ENCODE data around the gene PBX3. TPM values are rescaled to one million over a fixed set of nuclear protein-coding genes. Genes with fewer than 3 reads are reported as not detected.

The PBX3 gene
- total and polyA plus RNA-seq, 8 donors, result 36.3 to 53.6 (median 42.8) TPM

DNA sequence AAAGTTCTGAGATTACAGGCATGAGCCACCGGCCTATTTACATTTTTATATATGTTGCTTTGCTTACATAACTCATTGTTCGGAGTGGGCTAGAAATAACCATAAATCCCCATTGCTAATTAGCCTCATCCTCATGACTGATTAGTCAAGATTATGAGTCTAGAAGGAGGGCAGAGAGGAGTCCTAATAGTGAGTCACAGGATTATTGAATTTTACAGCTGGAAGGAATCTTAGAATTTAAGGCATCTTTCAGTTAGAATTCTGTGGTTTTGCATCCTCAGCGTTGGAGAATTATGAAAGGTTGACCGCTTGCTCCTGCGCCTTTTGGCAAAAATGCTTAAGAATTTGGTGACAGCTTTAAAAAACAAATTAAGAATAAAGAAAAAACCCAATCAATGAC is 2.6 kb upstream of the PBX3 start:
- TF ChIP-seq, protein P1, sequence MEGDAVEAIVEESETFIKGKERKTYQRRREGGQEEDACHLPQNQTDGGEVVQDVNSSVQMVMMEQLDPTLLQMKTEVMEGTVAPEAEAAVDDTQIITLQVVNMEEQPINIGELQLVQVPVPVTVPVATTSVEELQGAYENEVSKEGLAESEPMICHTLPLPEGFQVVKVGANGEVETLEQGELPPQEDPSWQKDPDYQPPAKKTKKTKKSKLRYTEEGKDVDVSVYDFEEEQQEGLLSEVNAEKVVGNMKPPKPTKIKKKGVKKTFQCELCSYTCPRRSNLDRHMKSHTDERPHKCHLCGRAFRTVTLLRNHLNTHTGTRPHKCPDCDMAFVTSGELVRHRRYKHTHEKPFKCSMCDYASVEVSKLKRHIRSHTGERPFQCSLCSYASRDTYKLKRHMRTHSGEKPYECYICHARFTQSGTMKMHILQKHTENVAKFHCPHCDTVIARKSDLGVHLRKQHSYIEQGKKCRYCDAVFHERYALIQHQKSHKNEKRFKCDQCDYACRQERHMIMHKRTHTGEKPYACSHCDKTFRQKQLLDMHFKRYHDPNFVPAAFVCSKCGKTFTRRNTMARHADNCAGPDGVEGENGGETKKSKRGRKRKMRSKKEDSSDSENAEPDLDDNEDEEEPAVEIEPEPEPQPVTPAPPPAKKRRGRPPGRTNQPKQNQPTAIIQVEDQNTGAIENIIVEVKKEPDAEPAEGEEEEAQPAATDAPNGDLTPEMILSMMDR (IDR thresholded peaks at IDR 0.05), result no peak
- DNase-seq (no peak), ATAC-seq (no peak)
- intact Hi-C loops (cut with DNase I), result no loop called here
- no peak overlapping the region for H3K27ac ChIP-seq
- H3K27me3 ChIP-seq, result no peaks in the 10 kb centered on the region
- no peaks in the 10 kb centered on the region for H3K36me3 ChIP-seq
- H3K4me1 ChIP-seq, result peaks cover 7 to 20% of the 10 kb centered on the region in 2 donors
- no peaks in the 10 kb centered on the region for H3K9me3 ChIP-seq
- H3K4me3 ChIP-seq, result no peak overlapping the region

DNA sequence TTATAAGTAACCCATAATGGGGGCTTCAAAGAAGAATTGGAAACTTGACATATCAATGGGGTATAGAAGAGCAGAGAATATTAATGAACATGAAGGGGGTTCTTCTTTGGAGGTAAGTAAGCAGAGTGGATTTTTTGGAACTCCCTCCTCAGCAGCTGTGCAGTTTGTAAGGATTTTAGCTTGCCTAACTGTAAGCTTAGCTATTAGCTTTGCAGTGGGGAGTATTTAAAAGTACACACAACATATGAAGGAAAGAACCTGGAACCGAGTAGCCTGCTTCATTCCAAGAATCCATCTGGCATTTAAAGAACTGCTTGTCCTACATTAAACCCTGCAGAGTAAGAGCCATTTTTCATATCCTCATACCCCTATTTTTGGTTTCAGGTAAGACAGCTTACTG is 2.2 kb upstream of the PBX3 start:
- ATAC-seq, result no peak
- Histone ChIP-seq H3K4me3 (no peak overlapping the region), H3K36me3 (no peaks in the 10 kb centered on the region), H3K9me3 (no peaks in the 10 kb centered on the region), H3K4me1 (peaks cover 7 to 24% of the 10 kb centered on the region in 2 donors), H3K27ac (no peak overlapping the region), H3K27me3 (no peaks in the 10 kb centered on the region)
- intact Hi-C loops (cut with DNase I), result no loop called here
- DNase-seq, result no peak
- TF ChIP-seq, protein P1 (IDR thresholded peaks at IDR 0.05), result no peak

DNA sequence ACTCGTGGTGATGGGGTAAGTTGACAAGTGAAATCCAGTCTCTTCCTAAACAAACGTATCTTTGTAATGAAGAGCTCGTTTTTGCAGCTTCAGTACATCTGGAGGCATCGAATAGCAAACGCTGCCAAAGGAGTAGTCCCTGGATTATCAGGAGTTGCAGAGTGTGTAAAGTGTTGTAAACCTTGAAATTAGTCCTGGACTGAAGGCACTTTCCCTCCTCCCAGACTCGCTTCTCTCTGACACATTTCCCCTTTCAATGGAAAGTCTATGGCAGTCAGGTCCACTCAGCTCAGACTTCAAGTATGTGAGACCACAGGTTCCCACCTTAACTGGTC is 1.5 kb upstream of the PBX3 start:
- no peak for DNase-seq
- H3K4me3 ChIP-seq, result peak overlapping the region; percentile 48 to 61
- no peaks in the 10 kb centered on the region for H3K27me3 ChIP-seq
- intact Hi-C loops (cut with DNase I), result no loop called here
- peak overlapping the region; percentile 68 to 87 for H3K27ac ChIP-seq
- H3K4me1 ChIP-seq, result peaks cover 7 to 26% of the 10 kb centered on the region in 2 donors
- TF ChIP-seq, protein P1 (IDR thresholded peaks at IDR 0.05), result no peak
- no peak for ATAC-seq
- no peaks in the 10 kb centered on the region for H3K9me3 ChIP-seq
- H3K36me3 ChIP-seq, result no peaks in the 10 kb centered on the region

DNA sequence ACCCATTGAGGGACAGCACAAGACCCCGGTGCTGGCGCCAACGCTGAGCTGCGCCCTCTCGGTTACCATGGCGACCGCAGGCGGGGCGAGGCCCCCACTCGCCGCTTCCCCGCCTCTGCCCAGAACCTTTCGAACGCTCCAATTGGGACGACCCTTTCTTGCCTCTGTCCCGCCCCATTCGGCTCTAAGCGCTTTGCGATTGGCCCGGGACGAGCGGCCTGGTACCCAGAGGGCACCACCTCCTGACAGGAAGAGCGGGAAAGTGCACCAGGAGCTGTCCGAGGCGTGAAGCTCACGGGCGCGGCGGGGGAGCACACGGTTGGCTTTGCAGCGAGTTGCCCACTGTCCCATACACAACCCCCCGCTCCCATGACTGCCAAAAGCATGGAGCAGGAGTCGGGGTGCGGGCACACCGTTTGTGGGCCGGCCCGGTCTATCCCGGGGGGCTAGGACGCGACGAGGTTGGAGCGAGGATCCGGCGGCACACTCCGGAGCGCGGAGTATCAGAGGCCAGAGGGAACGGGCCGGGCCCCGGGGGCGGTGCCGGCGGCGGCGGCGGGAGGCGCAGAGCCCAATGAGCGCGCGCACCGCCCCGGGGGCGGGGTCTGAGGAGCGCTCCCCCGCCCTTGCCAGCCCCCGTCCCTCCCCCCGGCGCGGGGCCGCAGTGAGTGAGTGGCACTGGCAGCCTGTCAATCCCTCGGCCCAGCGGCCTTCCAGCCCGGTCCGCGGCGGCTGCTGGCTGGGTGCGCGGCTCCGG is 978 bp upstream of the PBX3 start:
- peak overlapping the region; percentile 68 to 87 for H3K27ac ChIP-seq
- ATAC-seq (peak; percentile 95), DNase-seq (peak; percentile 91 to 100 (median 94))
- H3K4me3 ChIP-seq, result peak overlapping the region; percentile 48 to 61
- no peaks in the 10 kb centered on the region for H3K36me3 ChIP-seq
- no peaks in the 10 kb centered on the region for H3K27me3 ChIP-seq
- peaks cover 7 to 32% of the 10 kb centered on the region in 2 donors for H3K4me1 ChIP-seq
- intact Hi-C loops (cut with DNase I), result no loop called here
- no peaks in the 10 kb centered on the region for H3K9me3 ChIP-seq
- TF ChIP-seq, protein P1 (IDR thresholded peaks at IDR 0.05), result no peak

DNA sequence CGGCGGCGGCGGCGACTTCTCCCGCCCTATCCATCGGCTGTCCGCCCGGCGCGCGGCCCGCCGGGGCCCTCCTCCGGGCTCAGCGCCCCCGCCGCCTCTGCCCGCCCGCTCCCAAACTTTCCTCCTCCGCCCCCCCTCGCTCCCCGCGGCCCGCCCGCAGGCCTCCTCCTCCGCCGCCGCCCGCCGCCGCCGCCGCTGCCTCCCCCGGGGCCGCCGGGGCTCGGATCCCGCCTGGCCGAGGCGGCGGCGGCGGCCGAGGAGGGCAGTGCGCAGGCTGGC is 460 bp upstream of the PBX3 start:
- DNase-seq (no peak), ATAC-seq (no peak)
- no peaks in the 10 kb centered on the region for H3K9me3 ChIP-seq
- no peaks in the 10 kb centered on the region for H3K27me3 ChIP-seq
- peak overlapping the region; percentile 48 to 61 for H3K4me3 ChIP-seq
- H3K27ac ChIP-seq, result peak overlapping the region; percentile 68 to 87
- TF ChIP-seq, protein P1 (IDR thresholded peaks at IDR 0.05), result no peak
- H3K36me3 ChIP-seq, result no peaks in the 10 kb centered on the region
- intact Hi-C loops (cut with DNase I), result no loop called here
- peaks cover 8 to 32% of the 10 kb centered on the region in 2 donors for H3K4me1 ChIP-seq

Measured in left lung (tissue), 10 donors.